Right lobe of liver (tissue), 4 donors: ENCODE measurements around the gene PKP4.

Experiments
- CTCF ChIP-seq, 4 donors: fragments of 200-600 bp in 3 of 4; fragments of 450-650 bp in 1 of 4; IDR thresholded peaks; one replicate each; pipeline versions ENCODE4 v1.5.1 to v1.8.0; 2016 to 2022; ENCODE audit warnings: antibody characterized with exemption in 4 of 4, mild to moderate bottlenecking in 2 of 4
- POLR2A ChIP-seq: fragments of 450-650 bp; IDR thresholded peaks from one replicate; pipeline ENCODE4 v1.6.1; 2017; ENCODE audit warnings: antibody characterized with exemption, mild to moderate bottlenecking
- donor health status: DM: no; HTN: no; CAD: no.
- donor health status: DM: no; HTN: no; CAD: no.
- donor health status: DM: no; HTN: yes; CAD: no.

- no peak for TF ChIP-seq CTCF (IDR thresholded peaks at IDR 0.05)
- TF ChIP-seq POLR2A: no peak
Measured at GRCh38 chr2:158729451-158729850, 272.7 kb downstream of the PKP4 start.
